Spleen (tissue), 11 donors: Measurements from ENCODE around the gene CPNE6. TPM values are rescaled to one million over a fixed set of nuclear protein-coding genes. Genes with fewer than 3 reads are reported as not detected.

Experiments used
- DNase-seq: peaks from one replicate; pipeline ENCODE4 v3.0.0-alpha.2; 2020
- H3K27ac ChIP-seq, 8 donors: fragments of 200-600 bp; sonication (generic) in 7 of 8; 1 replicate in 4 of 8; 2 replicates in 4 of 8; pipeline versions ENCODE4 v1.5.0 to v1.8.0; 2016 to 2021; ENCODE audit warnings: inconsistent platforms in 4 of 8, mild to moderate bottlenecking in 4 of 8, moderate library complexity in 1 of 8
- H3K27me3 ChIP-seq, 7 donors: fragments of 200-600 bp; sonication (generic) in 6 of 7; replicated peaks in 1 of 7; 1 replicate in 4 of 7; 2 replicates in 3 of 7; pipeline versions ENCODE4 v1.5.0 to v1.8.0; 2016 to 2021; ENCODE audit warnings: inconsistent platforms in 3 of 7, mild to moderate bottlenecking in 1 of 7
- H3K36me3 ChIP-seq, 6 donors: fragments of 200-600 bp; sonication (generic) in 5 of 6; 1 replicate in 4 of 6; 2 replicates in 2 of 6; pipeline versions ENCODE4 v1.5.0 to v1.8.0; 2016 to 2021; ENCODE audit warnings: inconsistent platforms in 2 of 6
- H3K4me1 ChIP-seq, 6 donors: fragments of 200-600 bp; sonication (generic) in 5 of 6; 1 replicate in 3 of 6; 2 replicates in 3 of 6; pipeline versions ENCODE4 v1.5.0 to v1.8.0; 2016 to 2021; ENCODE audit warnings: inconsistent platforms in 3 of 6
- H3K4me3 ChIP-seq, 8 donors: fragments of 200-600 bp; sonication (generic) in 7 of 8; 1 replicate in 4 of 8; 2 replicates in 4 of 8; pipeline versions ENCODE4 v1.5.0 to v1.8.0; 2016 to 2021; ENCODE audit warnings: inconsistent platforms in 4 of 8, mild to moderate bottlenecking in 4 of 8, moderate library complexity in 2 of 8
- H3K9me3 ChIP-seq, 8 donors: fragments of 200-600 bp; sonication (generic) in 7 of 8; 1 replicate in 4 of 8; 2 replicates in 4 of 8; pipeline versions ENCODE4 v1.5.0 to v1.8.0; 2016 to 2021; ENCODE audit warnings: inconsistent platforms in 4 of 8
- POLR2A ChIP-seq, 3 donors: fragments of 450-650 bp; IDR thresholded peaks; one replicate each; pipeline ENCODE4 v1.5.1; 2017; ENCODE audit warnings: antibody characterized with exemption in 3 of 3, mild to moderate bottlenecking in 1 of 3
- POLR2AphosphoS5 ChIP-seq, 3 donors: sonication (generic); formaldehyde crosslinking; IDR thresholded peaks; one replicate each; pipeline ENCODE4 v1.5.1; 2017; ENCODE audit warnings: antibody characterized with exemption in 3 of 3
- WGBS, 5 donors: extraction: QIAGEN DNeasy Blood & Tissue Kit in 3 of 5; methylation state at CpG; one replicate each; pipeline versions ENCODE4 v1.1.5 to v1.1.7; 2013 to 2018; 5-methylcytosine and 5-hydroxymethylcytosine counted together
- intact Hi-C: fragments of 100-400 bp; cut with DNase I; formaldehyde crosslinking; loops from one replicate; pipeline ENCODE4 v1.15.0; 2023; ENCODE audit warnings: low total_unique reads
- polyA plus RNA-seq, 3 donors: library from polyadenylated mRNA; stranded (reverse); fragments of 200-250 nt; gene quantifications; one replicate each; pipeline ENCODE4 v1.2.1, GENCODE V29; 2013
- total RNA-seq, 7 donors: library from RNA; depleted of rRNA in 3 of 7; stranded (reverse); fragments of >200 nt in 3 of 7; fragmentation: NEBNext Ultra II Directional in 4 of 7; extraction: Animal tissue kit (Norgen Biotek cat#: 25700) in 4 of 7; gene quantifications; one replicate each; pipeline versions ENCODE4 v1.1.0 to v1.2.1, GENCODE V29; 2016 to 2021
- TF ChIP-seq, protein P1 (sequence below), 11 experiments: fragments of 200-600 bp in 7 of 11; fragments of 450-650 bp in 4 of 11; sonication (generic) in 4 of 11; IDR thresholded peaks in 8 of 11; conservative IDR thresholded peaks in 3 of 11; 1 replicate in 7 of 11; 2 replicates in 4 of 11; pipeline versions ENCODE4 v1.4.0 to v1.8.0; 2016 to 2021; ENCODE audit warnings: antibody characterized with exemption in 11 of 11, inconsistent platforms in 4 of 11, mild to moderate bottlenecking in 1 of 11
- donor health status: healthy with polysubstance abuse.
- donor health status: DM: no; HTN: no; CAD: no; lungs with moderate emphysema.
- donor health status: DM: no; HTN: no; CAD: no.
- donor health status: Bipolar disorder and iron deficiency.
- donor health status: healthy.
- donor health status: DM: no; HTN: no; CAD: no.
- donor health status: DM: yes; HTN: yes; CAD: no.

Gene CPNE6
- total and polyA plus RNA-seq, 10 donors = 0.03 to 0.13 TPM; not detected in 8

DNA sequence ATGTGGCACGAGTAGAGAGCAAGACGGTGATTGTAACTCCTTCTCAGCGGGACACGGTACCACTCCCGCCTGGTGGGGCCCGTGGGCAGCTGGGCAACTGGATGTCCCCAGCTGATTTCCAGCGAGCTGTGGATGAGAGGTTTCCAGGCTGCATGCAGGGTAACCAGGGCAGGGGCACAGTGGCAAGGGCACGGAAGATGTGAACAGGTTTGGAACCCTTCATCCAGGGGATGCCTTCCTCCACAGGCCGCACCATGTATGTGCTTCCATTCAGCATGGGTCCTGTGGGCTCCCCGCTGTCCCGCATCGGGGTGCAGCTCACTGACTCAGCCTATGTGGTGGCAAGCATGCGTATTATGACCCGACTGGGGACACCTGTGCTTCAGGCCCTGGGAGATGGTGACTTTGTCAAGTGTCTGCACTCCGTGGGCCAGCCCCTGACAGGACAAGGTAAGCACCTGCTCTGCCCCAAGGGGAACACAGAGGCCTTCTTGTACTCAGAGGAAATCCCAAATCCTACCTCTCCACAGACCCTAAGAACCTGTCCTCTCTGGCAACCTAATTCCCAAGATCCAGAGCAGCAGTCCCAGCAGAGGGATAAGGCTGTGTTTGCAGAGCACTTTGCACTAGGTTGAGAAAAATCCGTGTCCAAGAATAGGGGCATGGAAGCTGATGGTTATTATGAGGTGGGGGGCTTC, 27.0 kb downstream of the CPNE6 start:
- Histone ChIP-seq H3K27ac (no peak overlapping the region), H3K4me1 (peaks cover 9 to 37% (median 21%) of the 10 kb centered on the region in 6 donors), H3K9me3 (no peaks in the 10 kb centered on the region), H3K36me3 (peaks cover 0 to 69% (median 45%) of the 10 kb centered on the region in 6 donors), H3K4me3 (no peak overlapping the region), H3K27me3 (no peaks in the 10 kb centered on the region)
- DNase-seq = peak; percentile 64
- intact Hi-C loops = no loop called here
- 94 to 98% (median 96%) methylated on average over 16 of the region's 16 CpGs for WGBS, 5 donors
- TF ChIP-seq, protein P1, sequence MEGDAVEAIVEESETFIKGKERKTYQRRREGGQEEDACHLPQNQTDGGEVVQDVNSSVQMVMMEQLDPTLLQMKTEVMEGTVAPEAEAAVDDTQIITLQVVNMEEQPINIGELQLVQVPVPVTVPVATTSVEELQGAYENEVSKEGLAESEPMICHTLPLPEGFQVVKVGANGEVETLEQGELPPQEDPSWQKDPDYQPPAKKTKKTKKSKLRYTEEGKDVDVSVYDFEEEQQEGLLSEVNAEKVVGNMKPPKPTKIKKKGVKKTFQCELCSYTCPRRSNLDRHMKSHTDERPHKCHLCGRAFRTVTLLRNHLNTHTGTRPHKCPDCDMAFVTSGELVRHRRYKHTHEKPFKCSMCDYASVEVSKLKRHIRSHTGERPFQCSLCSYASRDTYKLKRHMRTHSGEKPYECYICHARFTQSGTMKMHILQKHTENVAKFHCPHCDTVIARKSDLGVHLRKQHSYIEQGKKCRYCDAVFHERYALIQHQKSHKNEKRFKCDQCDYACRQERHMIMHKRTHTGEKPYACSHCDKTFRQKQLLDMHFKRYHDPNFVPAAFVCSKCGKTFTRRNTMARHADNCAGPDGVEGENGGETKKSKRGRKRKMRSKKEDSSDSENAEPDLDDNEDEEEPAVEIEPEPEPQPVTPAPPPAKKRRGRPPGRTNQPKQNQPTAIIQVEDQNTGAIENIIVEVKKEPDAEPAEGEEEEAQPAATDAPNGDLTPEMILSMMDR (IDR thresholded peaks at IDR 0.05 in 8 of 11, conservative IDR thresholded peaks at IDR 0.05 in 3 of 11) = no peak
- TF ChIP-seq POLR2AphosphoS5 (IDR thresholded peaks at IDR 0.05) = no peak
- TF ChIP-seq POLR2A (IDR thresholded peaks at IDR 0.05) = no peak

DNA sequence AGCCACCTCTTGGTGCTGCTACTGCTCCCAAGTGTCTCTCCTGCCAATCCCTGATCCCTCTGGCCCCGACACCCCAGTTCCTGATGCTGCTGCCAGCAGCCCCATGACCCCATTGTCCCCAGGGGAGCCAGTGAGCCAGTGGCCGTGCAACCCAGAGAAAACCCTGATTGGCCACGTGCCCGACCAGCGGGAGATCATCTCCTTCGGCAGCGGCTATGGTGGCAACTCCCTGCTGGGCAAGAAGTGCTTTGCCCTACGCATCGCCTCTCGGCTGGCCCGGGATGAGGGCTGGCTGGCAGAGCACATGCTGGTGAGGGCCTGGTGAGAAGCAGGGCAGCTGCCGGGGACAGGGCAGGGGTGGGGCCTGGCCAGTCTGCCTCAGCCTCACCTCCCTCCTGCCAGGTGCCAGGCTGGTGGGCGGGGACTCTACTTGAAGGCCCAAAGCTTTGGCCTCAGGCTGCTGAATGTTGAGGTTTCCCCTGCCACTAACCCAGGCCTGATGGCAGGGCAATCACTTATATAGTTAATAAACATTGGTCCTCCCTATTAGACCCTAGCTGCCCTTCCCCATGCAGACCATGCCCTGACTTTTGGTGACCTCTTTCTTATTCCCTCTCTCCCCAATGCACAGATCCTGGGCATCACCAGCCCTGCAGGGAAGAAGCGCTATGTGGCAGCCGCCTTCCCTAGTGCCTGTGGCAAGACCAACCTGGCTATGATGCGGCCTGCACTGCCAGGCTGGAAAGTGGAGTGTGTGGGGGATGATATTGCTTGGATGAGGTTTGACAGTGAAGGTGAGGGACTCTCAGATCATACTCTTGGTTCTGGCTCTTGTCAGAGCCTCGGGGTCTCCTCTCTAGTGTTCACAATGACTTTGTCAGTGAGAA, 27.8 kb downstream of the CPNE6 start:
- Histone ChIP-seq H3K4me3 (no peak overlapping the region), H3K36me3 (peaks cover 0 to 77% (median 52%) of the 10 kb centered on the region in 6 donors), H3K4me1 (peaks cover 6 to 31% (median 15%) of the 10 kb centered on the region in 6 donors), H3K9me3 (no peaks in the 10 kb centered on the region), H3K27ac (no peak overlapping the region), H3K27me3 (no peaks in the 10 kb centered on the region)
- WGBS, 5 donors = 92 to 96% (median 94%) methylated on average over 10 to 17 of the region's 17 CpGs
- TF ChIP-seq POLR2A (IDR thresholded peaks at IDR 0.05) (no peak), POLR2AphosphoS5 (IDR thresholded peaks at IDR 0.05) (no peak)
- TF ChIP-seq, protein P1 (IDR thresholded peaks at IDR 0.05 in 8 of 11, conservative IDR thresholded peaks at IDR 0.05 in 3 of 11) = no peak
- intact Hi-C loops = no loop called here
- DNase-seq = peak; percentile 74

DNA sequence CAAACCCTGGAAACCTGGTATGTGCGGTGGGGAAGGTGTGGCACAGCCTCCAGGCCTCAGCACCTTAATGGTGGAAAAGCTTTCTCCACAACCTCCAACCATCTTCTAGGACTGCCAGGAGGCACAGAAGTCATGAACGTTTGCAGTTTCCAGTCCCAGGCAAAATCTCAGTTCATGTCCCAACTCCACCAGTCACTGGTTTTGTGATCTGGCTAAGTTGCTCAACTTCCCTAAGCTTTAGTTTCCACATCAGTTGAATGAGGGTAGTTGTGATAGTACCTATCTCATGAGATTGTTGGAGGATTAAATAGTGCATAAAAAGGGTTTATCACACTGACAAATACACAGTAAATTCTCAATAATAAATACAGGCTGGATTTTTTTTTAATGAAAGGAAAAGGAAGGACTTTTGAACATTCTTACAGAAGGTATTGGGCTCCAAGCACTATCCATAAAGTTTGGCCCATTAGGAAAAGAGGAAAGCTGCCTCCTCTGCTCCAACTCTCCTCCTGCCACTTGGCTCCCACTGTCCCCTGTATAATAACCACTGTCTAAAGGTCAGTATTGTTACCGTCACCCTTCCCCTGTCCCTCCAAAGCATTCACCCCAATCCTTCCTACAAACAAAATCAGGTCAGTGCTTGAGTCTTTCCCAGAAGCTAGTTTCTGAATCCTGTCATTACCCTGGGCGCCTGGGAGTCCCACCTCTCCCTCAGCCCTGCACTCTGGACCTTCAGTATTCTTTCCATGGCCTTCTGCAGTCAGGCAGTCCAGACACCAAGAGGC, 29.0 kb downstream of the CPNE6 start:
- TF ChIP-seq POLR2AphosphoS5 (IDR thresholded peaks at IDR 0.05) = no peak
- TF ChIP-seq, protein P1 (IDR thresholded peaks at IDR 0.05 in 8 of 11, conservative IDR thresholded peaks at IDR 0.05 in 3 of 11) = no peak
- TF ChIP-seq POLR2A (IDR thresholded peaks at IDR 0.05) = no peak
- H3K36me3 ChIP-seq = peaks cover 0 to 88% (median 52%) of the 10 kb centered on the region in 6 donors
- H3K9me3 ChIP-seq = no peaks in the 10 kb centered on the region
- no peaks in the 10 kb centered on the region for H3K27me3 ChIP-seq
- intact Hi-C loops = no loop called here
- no peak overlapping the region for H3K4me3 ChIP-seq
- H3K27ac ChIP-seq = no peak overlapping the region
- peaks cover 6 to 22% (median 8%) of the 10 kb centered on the region in 6 donors for H3K4me1 ChIP-seq
- WGBS, 5 donors = 77 to 88% (median 82%) methylated on average over 4 of the region's 4 CpGs
- DNase-seq = peak; percentile 40
